Inflammatory macrophage treated with lipopolysaccharide for 1 hour (primary cell): Measurements from ENCODE around the gene FAM229B.
A peak's percentile ranks its signal among the peaks of the same experiment; 100 is the strongest.
"Not testable (repeated sequence)": the region's sequence is repeated elsewhere in the genome, so short reads cannot be mapped to it uniquely, and the experiment has no call there.

ENCODE experiments used
- DNase-seq, 2 donors: peaks; one replicate each; pipeline ENCODE4 v3.0.0-alpha.2; 2020 to 2022

Gene FAM229B

DNA sequence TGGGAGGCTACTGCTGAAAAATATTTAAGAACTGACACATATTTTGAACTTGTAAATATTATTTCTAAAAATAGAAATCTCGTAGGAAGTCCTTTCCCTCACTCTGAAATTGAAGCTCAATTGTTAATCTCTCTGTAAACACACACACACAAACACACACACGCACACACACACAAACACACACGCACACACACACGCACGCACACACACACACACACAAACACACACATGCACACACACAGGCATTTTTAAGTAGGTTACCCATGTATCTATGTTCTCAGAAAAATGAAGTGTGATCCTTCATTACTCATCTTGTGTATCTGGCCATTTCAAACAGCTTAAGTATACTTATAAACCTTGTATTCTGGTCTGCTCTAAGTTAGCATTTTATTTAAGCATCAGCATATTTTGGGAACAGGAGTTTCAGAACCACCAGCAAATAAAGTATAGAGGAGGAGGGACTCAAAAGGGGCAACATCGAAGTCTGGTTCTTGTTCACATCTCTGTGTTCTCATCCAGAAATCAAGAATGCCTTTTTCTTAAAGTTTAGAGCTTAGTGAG lies 21.9 kb upstream of the FAM229B start:
- DNase-seq: no peak

- DNase-seq: no peak
Observed at GRCh38 chr6:112066606-112067005, 20.8 kb upstream of the FAM229B start.

DNA sequence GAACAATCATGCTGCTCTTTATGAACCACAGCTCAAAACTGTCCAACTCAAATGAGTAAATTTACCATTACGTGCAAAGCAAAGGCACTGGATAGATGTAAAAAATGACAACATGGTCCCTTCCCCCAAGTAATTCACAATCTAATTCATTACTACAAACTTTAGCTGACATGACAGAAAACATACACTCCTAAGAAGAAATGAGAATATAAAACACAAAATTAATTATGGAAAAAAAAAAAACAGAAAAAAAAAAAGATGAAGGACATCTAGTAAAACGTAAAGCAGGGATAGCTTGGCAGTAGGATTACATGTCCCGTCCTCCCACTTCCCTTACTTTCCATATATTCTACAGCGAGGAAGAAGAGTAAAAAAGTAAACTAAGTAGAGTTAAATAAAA lies 5.8 kb upstream of the FAM229B start:
- DNase-seq: no peak

DNA sequence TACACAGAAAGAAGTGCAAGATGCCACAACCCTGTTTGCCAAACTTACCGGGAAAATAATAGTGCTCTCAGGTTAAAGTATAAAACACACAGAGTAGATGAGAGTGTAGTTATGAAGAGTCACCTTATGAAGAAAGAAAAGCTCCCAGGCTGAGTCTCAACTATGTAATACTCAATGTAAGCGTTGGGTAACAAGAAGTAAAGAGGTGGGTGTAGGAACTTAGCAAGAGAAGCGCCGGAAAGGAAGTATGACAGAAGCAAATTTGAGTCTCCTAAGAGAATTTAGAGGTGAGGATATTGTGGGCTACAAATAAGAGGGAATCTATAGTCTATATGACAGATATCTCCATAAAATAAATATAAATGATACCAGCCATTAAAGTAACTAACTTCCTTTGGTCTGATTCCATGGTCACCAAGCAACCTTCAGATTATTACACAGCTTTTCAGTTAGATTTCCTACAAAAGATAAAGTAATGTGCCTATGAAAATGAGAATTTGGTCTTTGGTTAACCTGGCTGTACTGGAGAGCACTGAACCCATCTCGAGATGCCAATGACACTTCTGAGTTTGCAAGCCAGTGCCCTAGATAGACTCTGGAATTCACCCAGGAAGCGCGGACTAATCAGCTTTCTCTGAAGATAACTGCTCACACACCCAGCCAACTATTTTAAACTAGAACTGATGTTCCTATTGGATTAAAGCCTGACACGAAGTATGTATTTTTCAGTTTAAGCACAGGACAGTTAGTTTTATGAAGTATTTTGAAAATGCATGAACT lies 1.9 kb upstream of the FAM229B start:
- DNase-seq: peak; percentile 62 to 82

DNA sequence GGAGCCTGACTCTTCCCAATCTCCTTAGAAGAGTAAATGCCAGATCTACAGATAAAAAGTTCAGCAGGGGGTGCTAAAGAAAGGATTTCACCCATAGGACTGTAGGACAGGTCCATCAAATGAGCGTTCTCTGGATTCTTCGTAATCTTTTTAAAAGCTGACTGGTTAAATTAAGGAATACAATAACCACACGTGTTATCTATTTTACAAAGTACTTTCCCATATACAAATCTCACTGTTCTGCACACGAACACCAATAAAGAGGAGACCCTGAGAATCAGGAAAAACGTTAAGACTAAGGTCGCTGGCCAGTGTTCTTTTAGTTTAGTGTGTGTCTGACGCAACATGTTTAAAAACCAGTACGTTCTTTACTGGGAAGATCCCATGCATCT lies 651 bp upstream of the FAM229B start:
- DNase-seq: peak; percentile 40 to 56

GRCh38 chr6:112087916-112088315 lies 525 bp downstream of the FAM229B start:
- no peak for DNase-seq

DNA sequence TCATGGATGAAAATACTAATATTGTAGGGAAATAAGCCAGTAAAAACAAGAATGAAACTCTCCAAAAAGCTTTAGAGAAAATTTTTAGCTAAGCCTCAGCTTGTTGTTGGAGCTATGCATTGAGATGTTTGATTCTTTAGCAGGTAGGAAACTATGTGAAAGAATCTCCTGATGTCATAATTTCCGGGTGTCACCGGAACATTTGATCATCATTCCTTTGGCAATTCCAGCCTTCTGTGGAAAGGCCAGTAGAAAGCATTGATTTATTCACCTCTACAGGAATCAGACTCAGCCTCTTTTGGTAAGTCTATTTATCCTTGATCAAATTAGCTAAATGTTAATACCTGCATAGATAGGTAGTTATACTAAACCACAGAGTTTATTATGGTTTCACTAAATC lies 9.5 kb downstream of the FAM229B start:
- DNase-seq: no peak

DNA sequence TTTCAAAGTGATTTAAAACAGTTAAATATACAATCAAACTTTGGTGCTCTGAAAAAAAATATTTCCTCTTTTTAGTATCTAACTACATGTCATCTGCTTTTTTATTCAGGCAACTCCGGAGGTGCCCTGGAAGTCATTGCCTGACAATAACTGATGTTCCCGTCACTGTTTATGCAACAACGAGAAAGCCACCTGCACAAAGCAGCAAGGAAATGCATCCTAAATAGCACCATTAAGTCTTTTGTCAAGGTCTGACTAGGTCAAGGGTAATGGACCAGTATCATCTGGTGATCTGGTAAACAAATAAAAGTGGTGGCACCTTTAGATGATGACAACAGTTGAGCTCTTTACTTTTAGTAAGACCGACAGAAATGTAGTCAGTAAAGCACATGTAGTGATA lies 13.2 kb downstream of the FAM229B start:
- DNase-seq: no peak

GRCh38 chr6:112106026-112106425 lies 18.6 kb downstream of the FAM229B start:
- DNase-seq: not testable (repeated sequence)

DNA sequence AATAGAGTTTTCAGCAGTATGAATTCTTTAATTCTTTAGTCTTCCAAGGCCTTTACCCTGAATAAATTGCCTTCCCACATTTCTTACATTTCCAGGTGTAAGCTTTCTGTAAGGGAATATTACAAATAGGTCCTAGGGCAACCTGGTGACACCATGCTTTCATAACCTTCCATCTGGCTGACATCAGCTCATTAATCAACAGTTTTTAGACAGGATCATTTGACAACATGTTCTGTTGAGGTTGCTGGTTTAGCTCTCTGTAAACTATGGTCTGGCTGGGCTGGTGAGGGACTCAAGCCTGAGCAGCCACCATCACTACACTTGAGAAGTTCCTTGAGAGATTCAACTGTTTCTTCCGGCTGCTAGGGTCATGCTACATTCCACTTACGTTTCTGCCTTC lies 19.2 kb downstream of the FAM229B start:
- no peak for DNase-seq

GRCh38 chr6:112109262-112109661 lies 21.9 kb downstream of the FAM229B start:
- DNase-seq: no peak

DNA sequence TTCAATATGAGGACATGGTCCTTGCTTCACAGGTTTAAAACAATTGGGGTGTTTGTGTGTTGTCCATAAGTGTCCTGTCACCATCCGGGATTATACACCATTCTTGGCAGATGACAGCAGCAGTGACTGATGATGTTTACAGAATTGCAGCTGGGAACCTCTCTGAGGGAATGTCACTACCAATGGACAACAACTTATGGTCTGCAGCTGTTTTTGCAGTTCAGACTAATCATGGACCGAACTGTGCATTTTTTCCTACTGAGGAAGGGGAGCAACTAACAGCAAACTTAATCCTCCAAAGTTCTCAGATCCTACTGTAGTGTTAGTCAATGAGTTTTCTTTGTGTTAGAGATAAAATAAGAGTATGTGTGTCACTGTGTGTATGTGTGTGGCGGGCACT lies 26.0 kb downstream of the FAM229B start:
- no peak for DNase-seq

- no peak for DNase-seq
Observed at GRCh38 chr6:112113918-112114317, 26.5 kb downstream of the FAM229B start.

DNA sequence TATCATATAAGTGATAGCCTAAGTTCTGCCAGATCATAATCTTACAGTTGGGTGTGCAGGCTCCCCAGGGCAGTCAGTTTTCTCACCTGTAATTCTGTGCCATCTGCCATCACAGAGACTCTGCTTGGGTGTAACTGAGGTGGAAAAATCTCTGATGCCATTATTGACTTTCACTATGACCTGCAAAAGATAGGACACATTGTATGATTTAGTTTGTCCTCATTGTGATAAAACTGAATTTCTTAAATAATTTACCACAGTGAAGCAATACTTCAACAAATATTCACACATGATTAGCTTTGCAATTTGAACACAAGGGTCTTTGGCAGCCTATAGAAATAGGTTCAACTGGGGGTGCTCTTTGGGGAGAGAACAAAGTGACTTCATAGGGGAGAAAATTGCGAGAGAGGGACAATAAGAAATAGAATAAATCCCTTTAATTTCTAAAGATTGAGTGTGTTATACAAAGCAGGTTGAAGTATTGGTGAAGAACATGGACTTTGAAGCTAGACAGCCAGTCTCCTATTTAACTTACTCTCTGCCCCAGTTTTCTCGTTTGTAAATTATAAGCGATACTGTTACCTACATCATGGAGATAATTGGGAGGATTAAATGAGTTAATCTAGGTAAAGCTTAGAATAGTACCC lies 27.3 kb downstream of the FAM229B start:
- no peak for DNase-seq

- DNase-seq: no peak
Observed at GRCh38 chr6:112116221-112116620, 28.8 kb downstream of the FAM229B start.

DNA sequence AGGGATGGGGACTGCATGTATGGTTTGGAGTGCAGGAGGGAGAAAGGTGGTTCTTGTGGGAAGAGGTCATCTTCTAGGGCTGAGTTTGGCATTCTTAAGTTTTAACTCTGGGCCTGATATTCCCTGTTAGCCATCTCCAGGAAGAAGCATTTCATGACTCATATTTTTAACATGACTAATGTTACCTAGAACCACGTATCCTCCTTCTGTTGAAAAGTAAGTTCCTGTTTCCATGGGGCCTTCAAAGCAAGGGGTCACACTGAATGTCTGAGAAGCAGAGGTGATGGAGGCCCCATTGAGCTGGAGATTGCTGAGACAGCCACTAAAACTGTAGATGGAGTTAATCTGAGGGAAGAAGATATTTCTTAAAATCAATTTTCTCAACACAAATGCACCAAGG lies 30.2 kb downstream of the FAM229B start:
- DNase-seq: no peak

- DNase-seq: no peak
Observed at GRCh38 chr6:112118034-112118433, 30.6 kb downstream of the FAM229B start.

GRCh38 chr6:112122756-112123155 lies 35.4 kb downstream of the FAM229B start:
- DNase-seq: peak; percentile 79

- DNase-seq: peak in 1 of 2 donors; percentile 9
Observed at GRCh38 chr6:112123982-112124381, 36.6 kb downstream of the FAM229B start.

DNA sequence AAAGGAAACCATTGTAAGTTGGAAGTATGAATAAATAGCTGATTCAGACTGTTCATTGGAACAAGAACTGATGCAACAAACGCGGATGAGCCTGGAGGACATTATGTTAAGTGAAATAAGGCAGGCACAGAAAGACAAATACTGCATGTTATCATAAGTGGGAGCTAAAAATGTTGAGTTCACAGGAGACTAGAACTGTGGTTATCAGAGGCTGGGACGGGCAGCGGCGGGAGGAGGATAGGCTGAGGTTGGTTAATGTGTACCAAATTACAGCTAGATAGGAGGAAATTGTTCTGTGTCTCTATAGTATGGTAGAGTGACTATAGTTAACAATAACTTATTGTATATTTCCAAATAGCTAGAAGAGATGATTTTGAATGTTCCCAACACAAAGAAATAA lies 40.8 kb downstream of the FAM229B start:
- DNase-seq: no peak

GRCh38 chr6:112130878-112131277 lies 43.5 kb downstream of the FAM229B start:
- DNase-seq: no peak

GRCh38 chr6:112139052-112139451 lies 51.7 kb downstream of the FAM229B start:
- no peak for DNase-seq

- DNase-seq: no peak
Observed at GRCh38 chr6:112141707-112142106, 54.3 kb downstream of the FAM229B start.
